Prostate gland (tissue), 2 donors: ENCODE measurements around the gene XK. TPM values are rescaled to one million over a fixed set of nuclear protein-coding genes. Genes with fewer than 3 reads are reported as not detected.

Source experiments
- DNase-seq: peaks from one replicate; pipeline ENCODE4 v3.0.0-alpha.2; 2019; ENCODE audit warnings: low spot score
- H3K27ac ChIP-seq, 2 donors: fragments of 200-600 bp; sonication (generic); 2 replicates each; pipeline ENCODE4 v1.5.1; 2017 to 2019
- H3K27me3 ChIP-seq: fragments of 200-600 bp; sonication (generic); replicated peaks from 2 replicates; pipeline ENCODE4 v1.5.1; 2019; ENCODE audit not compliant: insufficient read depth
- H3K36me3 ChIP-seq, 2 donors: fragments of 200-600 bp; sonication (generic); 1 replicate in 1 of 2; 2 replicates in 1 of 2; pipeline versions ENCODE4 v1.5.1 to v1.8.1; 2017 to 2019
- H3K4me1 ChIP-seq: fragments of 200-600 bp; sonication (generic); replicated peaks from 2 replicates; pipeline ENCODE4 v1.5.1; 2019
- H3K4me3 ChIP-seq, 2 donors: fragments of 200-600 bp; sonication (generic); 2 replicates each; pipeline ENCODE4 v1.5.1; 2017 to 2019
- H3K9me3 ChIP-seq: fragments of 200-600 bp; sonication (generic); 2 replicates; pipeline ENCODE4 v1.5.1; 2017
- CTCF ChIP-seq, 4 experiments: fragments of 200-600 bp in 2 of 4; fragments of 450-650 bp in 2 of 4; sonication (generic) in 2 of 4; IDR thresholded peaks; 1 replicate in 3 of 4; 2 replicates in 1 of 4; pipeline ENCODE4 v1.5.1; 2016 to 2019; ENCODE audit warnings: antibody characterized with exemption in 4 of 4, mild to moderate bottlenecking in 2 of 4, moderate library complexity in 2 of 4
- POLR2A ChIP-seq: fragments of 450-650 bp; IDR thresholded peaks from one replicate; pipeline ENCODE4 v1.6.1; 2016; ENCODE audit warnings: antibody characterized with exemption, mild to moderate bottlenecking
- POLR2AphosphoS5 ChIP-seq: sonication (generic); formaldehyde crosslinking; IDR thresholded peaks from one replicate; pipeline ENCODE4 v1.6.1; 2017; ENCODE audit warnings: antibody characterized with exemption
- WGBS: methylation state at CpG from one replicate; pipeline ENCODE4 v1.1.5; 2018; 5-methylcytosine and 5-hydroxymethylcytosine counted together
- intact Hi-C: fragments of 100-400 bp; cut with DNase I; formaldehyde crosslinking; loops from one replicate; pipeline ENCODE4 v1.14.2; 2022
- total RNA-seq, 2 donors: library from RNA; depleted of rRNA; stranded (reverse); fragments of >200 nt; gene quantifications; one replicate each; pipeline ENCODE4 v1.1.0, GENCODE V29; 2016

The XK gene
- total RNA-seq, 2 donors from 2014 or later, result 2.6 to 3.2 TPM

- no peak for DNase-seq
- 93% methylated on average over 1 of the region's 1 CpG for WGBS
Measured at GRCh38 chrX:37746951-37747350, 61.4 kb downstream of the XK start.

GRCh38 chrX:37752281-37752680, 66.7 kb downstream of the XK start:
- TF ChIP-seq POLR2AphosphoS5, result no peak
- WGBS, result 76% methylated on average over 2 of the region's 2 CpGs
- no peak for DNase-seq

More at GRCh38 chrX:37746951-37747350, 61.4 kb downstream of the XK start:
- no peaks in the 10 kb centered on the region for H3K36me3 ChIP-seq
- no peak overlapping the region for H3K27ac ChIP-seq
- no peaks in the 10 kb centered on the region for H3K27me3 ChIP-seq
- H3K4me3 ChIP-seq, result no peak overlapping the region
- H3K4me1 ChIP-seq, result no peaks in the 10 kb centered on the region
- no peak for TF ChIP-seq POLR2AphosphoS5
- no peak for TF ChIP-seq CTCF (IDR thresholded peaks at IDR 0.05)
- TF ChIP-seq POLR2A, result no peak
- intact Hi-C loops, result loop anchor here (10.0 kb wide), 1 partner anchor 78 kb away; no protein-coding TSS in a partner anchor
- no peaks in the 10 kb centered on the region for H3K9me3 ChIP-seq

GRCh38 chrX:37752936-37753335, 67.3 kb downstream of the XK start:
- no peak for TF ChIP-seq CTCF (IDR thresholded peaks at IDR 0.05)
- no peak for TF ChIP-seq POLR2AphosphoS5
- TF ChIP-seq POLR2A, result no peak
- Histone ChIP-seq H3K9me3 (no peaks in the 10 kb centered on the region), H3K27ac (no peak overlapping the region), H3K27me3 (no peaks in the 10 kb centered on the region), H3K36me3 (no peaks in the 10 kb centered on the region), H3K4me1 (no peaks in the 10 kb centered on the region), H3K4me3 (no peak overlapping the region)
- intact Hi-C loops, result no loop called here
- no peak for DNase-seq

More at GRCh38 chrX:37752281-37752680, 66.7 kb downstream of the XK start:
- no peak overlapping the region for H3K27ac ChIP-seq
- no peaks in the 10 kb centered on the region for H3K4me1 ChIP-seq
- no peak overlapping the region for H3K4me3 ChIP-seq
- H3K36me3 ChIP-seq, result no peaks in the 10 kb centered on the region
- no peaks in the 10 kb centered on the region for H3K9me3 ChIP-seq
- intact Hi-C loops, result no loop called here
- no peaks in the 10 kb centered on the region for H3K27me3 ChIP-seq

GRCh38 chrX:37753384-37753783, 67.8 kb downstream of the XK start:
- no peak for DNase-seq
- no peaks in the 10 kb centered on the region for H3K36me3 ChIP-seq
- no peaks in the 10 kb centered on the region for H3K4me1 ChIP-seq
- H3K9me3 ChIP-seq, result no peaks in the 10 kb centered on the region
- no peaks in the 10 kb centered on the region for H3K27me3 ChIP-seq
- no peak overlapping the region for H3K4me3 ChIP-seq
- intact Hi-C loops, result no loop called here
- no peak overlapping the region for H3K27ac ChIP-seq
- WGBS, result 93% methylated on average over 2 of the region's 2 CpGs
- no peak for TF ChIP-seq POLR2A
- TF ChIP-seq CTCF (IDR thresholded peaks at IDR 0.05), result no peak
- no peak for TF ChIP-seq POLR2AphosphoS5

GRCh38 chrX:37754516-37754915, 68.9 kb downstream of the XK start:
- no peak overlapping the region for H3K27ac ChIP-seq
- H3K36me3 ChIP-seq, result no peaks in the 10 kb centered on the region
- no peak overlapping the region for H3K4me3 ChIP-seq
- no peaks in the 10 kb centered on the region for H3K4me1 ChIP-seq
- TF ChIP-seq POLR2A (no peak), CTCF (IDR thresholded peaks at IDR 0.05) (no peak), POLR2AphosphoS5 (no peak)
- intact Hi-C loops, result no loop called here
- 100% methylated on average over 2 of the region's 2 CpGs for WGBS
- DNase-seq, result no peak
- H3K9me3 ChIP-seq, result no peaks in the 10 kb centered on the region
- no peaks in the 10 kb centered on the region for H3K27me3 ChIP-seq
